Nephron (organoid): Measurements from ENCODE around the gene TMEM151B.

ENCODE experiments used
- H3K27ac Mint-ChIP-seq, 3 experiments: 2 replicates each; pipeline ENCODE4 v1.8.0; 2020; ENCODE audit warnings: mixed read lengths in 3 of 3, mild to moderate bottlenecking in 2 of 3, moderate library complexity in 1 of 3
- H3K27me3 Mint-ChIP-seq: 2 replicates; pipeline ENCODE4 v1.8.0; 2021; ENCODE audit warnings: low read depth, mild to moderate bottlenecking, moderate library complexity, mixed read lengths
- H3K36me3 Mint-ChIP-seq: 2 replicates; pipeline ENCODE4 v1.8.0; 2020; ENCODE audit warnings: low read depth, mixed read lengths
- H3K4me1 Mint-ChIP-seq: 2 replicates; pipeline ENCODE4 v1.8.0; 2020; ENCODE audit warnings: mixed read lengths
- H3K4me3 Mint-ChIP-seq, 3 experiments: 2 replicates each; pipeline ENCODE4 v1.8.0; 2020; ENCODE audit warnings: mild to moderate bottlenecking in 3 of 3, mixed read lengths in 3 of 3, moderate library complexity in 2 of 3
- H3K9me3 Mint-ChIP-seq: 2 replicates; pipeline ENCODE4 v1.8.0; 2020; ENCODE audit warnings: mixed read lengths
- TF ChIP-seq, protein P1 (sequence below), 3 experiments: fragments of 200-600 bp; sonication (generic); IDR thresholded peaks; one replicate each; pipeline ENCODE4 v1.5.0; 2021; ENCODE audit warnings: antibody characterized with exemption in 3 of 3; ENCODE audit not compliant: unreplicated experiment in 3 of 3

Gene TMEM151B

DNA sequence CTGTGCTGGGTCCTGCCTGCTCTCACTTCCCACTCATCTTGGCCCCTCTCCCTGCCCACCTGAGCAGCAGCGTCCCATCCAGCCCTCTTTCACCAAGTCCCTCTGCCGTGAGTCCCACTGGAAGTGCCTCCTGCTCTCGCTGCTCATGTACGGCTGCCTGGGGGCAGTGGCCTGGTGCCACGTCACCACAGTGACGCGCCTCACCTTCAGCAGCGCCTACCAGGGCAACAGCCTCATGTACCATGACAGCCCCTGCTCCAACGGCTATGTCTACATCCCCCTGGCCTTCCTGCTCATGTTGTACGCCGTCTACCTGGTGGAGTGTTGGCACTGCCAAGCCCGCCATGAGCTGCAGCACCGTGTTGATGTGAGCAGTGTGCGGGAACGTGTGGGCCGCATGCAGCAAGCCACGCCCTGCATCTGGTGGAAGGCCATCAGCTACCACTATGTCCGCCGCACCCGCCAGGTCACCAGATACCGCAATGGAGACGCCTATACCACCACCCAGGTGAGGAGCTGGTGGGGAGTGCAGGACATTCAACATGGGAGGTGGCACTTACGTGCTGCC lies 2.8 kb downstream of the TMEM151B start:
- Mint-ChIP-seq H3K36me3 (no peaks in the 10 kb centered on the region), H3K27me3 (peaks cover 56% of the 10 kb centered on the region)

DNA sequence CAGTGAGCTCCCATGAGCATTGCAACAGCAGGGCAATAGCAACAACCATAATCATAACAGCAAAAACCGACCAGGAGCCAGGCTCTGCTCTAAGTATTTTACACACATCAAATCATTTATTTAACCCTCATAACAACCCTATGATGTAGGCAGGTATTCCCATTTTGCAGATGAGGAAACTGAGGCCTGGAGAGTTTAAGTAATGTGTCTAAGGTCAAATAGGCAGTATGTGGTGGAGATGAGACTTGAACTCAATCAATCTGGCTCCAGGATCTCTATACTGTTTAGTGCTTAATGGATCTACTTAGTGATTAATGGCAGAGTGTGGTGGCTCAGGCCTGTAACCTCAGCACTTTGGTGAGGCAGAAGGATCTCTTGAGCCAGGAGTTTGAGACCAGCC lies 3.4 kb downstream of the TMEM151B start:
- Mint-ChIP-seq H3K4me3 (no peak overlapping the region), H3K27ac (no peak overlapping the region), H3K9me3 (no peaks in the 10 kb centered on the region), H3K4me1 (no peaks in the 10 kb centered on the region), H3K27me3 (peaks cover 54% of the 10 kb centered on the region), H3K36me3 (no peaks in the 10 kb centered on the region)
- TF ChIP-seq, protein P1, sequence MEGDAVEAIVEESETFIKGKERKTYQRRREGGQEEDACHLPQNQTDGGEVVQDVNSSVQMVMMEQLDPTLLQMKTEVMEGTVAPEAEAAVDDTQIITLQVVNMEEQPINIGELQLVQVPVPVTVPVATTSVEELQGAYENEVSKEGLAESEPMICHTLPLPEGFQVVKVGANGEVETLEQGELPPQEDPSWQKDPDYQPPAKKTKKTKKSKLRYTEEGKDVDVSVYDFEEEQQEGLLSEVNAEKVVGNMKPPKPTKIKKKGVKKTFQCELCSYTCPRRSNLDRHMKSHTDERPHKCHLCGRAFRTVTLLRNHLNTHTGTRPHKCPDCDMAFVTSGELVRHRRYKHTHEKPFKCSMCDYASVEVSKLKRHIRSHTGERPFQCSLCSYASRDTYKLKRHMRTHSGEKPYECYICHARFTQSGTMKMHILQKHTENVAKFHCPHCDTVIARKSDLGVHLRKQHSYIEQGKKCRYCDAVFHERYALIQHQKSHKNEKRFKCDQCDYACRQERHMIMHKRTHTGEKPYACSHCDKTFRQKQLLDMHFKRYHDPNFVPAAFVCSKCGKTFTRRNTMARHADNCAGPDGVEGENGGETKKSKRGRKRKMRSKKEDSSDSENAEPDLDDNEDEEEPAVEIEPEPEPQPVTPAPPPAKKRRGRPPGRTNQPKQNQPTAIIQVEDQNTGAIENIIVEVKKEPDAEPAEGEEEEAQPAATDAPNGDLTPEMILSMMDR (IDR thresholded peaks at IDR 0.05; ENCODE audit: unreplicated experiment in 3 of 3), result no peak

More for the DNA sequence above, 2.8 kb downstream of the TMEM151B start:
- Mint-ChIP-seq H3K27ac (no peak overlapping the region), H3K4me3 (peak overlapping the region; percentile 60 to 74 (median 66)), H3K9me3 (no peaks in the 10 kb centered on the region), H3K4me1 (no peaks in the 10 kb centered on the region)
- TF ChIP-seq, protein P1 (IDR thresholded peaks at IDR 0.05; ENCODE audit: unreplicated experiment in 3 of 3), result no peak

DNA sequence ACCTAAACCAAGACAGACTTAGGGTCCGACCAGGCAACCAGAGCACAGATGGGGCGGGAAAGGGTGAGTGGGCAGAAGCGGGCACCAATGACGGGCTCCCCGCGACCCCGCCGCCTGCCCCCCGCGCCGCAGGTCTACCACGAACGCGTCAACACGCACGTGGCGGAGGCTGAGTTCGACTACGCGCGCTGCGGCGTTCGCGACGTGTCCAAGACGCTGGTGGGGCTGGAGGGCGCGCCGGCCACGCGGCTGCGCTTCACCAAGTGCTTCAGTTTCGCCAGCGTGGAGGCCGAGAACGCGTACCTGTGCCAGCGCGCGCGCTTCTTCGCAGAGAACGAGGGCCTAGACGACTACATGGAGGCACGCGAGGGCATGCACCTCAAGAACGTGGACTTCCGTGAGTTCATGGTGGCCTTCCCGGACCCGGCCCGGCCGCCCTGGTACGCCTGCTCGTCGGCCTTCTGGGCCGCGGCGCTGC lies 5.1 kb downstream of the TMEM151B start:
- Mint-ChIP-seq H3K36me3 (no peaks in the 10 kb centered on the region), H3K27ac (no peak overlapping the region), H3K4me1 (no peaks in the 10 kb centered on the region), H3K4me3 (no peak overlapping the region), H3K27me3 (peaks cover 55% of the 10 kb centered on the region), H3K9me3 (no peaks in the 10 kb centered on the region)
- TF ChIP-seq, protein P1 (IDR thresholded peaks at IDR 0.05; ENCODE audit: unreplicated experiment in 3 of 3), result no peak

DNA sequence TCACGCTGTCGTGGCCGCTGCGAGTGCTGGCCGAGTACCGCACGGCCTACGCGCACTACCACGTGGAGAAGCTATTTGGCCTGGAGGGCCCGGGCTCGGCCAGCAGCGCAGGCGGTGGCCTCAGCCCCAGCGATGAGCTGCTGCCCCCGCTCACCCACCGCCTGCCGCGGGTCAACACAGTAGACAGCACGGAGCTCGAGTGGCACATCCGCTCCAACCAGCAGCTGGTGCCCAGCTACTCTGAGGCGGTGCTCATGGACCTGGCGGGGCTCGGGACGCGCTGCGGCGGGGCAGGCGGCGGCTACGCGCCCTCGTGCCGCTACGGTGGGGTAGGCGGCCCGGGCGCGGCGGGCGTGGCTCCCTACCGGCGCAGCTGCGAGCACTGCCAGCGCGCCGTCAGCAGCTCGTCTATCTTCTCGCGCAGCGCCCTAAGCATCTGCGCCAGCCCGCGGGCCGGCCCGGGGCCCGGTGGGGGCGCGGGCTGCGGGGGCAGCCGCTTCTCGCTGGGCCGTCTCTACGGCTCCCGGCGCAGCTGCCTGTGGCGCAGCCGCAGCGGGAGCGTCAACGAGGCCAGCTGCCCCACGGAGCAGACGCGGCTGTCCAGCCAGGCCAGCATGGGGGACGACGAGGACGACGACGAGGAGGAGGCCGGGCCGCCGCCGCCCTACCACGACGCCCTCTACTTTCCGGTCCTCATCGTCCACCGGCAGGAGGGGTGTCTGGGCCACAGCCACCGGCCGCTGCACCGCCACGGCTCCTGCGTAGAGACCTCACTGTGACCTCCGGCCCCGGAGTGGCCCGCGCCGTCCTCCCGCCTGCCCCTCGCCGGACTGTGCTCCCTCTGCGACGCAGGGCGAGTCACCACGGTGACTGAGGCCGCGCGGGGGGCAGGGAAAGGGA lies 5.7 kb downstream of the TMEM151B start:
- TF ChIP-seq, protein P1 (IDR thresholded peaks at IDR 0.05; ENCODE audit: unreplicated experiment in 3 of 3), result no peak
- Mint-ChIP-seq H3K9me3 (no peaks in the 10 kb centered on the region), H3K4me3 (no peak overlapping the region), H3K27me3 (peaks cover 60% of the 10 kb centered on the region), H3K27ac (no peak overlapping the region), H3K36me3 (no peaks in the 10 kb centered on the region), H3K4me1 (no peaks in the 10 kb centered on the region)

DNA sequence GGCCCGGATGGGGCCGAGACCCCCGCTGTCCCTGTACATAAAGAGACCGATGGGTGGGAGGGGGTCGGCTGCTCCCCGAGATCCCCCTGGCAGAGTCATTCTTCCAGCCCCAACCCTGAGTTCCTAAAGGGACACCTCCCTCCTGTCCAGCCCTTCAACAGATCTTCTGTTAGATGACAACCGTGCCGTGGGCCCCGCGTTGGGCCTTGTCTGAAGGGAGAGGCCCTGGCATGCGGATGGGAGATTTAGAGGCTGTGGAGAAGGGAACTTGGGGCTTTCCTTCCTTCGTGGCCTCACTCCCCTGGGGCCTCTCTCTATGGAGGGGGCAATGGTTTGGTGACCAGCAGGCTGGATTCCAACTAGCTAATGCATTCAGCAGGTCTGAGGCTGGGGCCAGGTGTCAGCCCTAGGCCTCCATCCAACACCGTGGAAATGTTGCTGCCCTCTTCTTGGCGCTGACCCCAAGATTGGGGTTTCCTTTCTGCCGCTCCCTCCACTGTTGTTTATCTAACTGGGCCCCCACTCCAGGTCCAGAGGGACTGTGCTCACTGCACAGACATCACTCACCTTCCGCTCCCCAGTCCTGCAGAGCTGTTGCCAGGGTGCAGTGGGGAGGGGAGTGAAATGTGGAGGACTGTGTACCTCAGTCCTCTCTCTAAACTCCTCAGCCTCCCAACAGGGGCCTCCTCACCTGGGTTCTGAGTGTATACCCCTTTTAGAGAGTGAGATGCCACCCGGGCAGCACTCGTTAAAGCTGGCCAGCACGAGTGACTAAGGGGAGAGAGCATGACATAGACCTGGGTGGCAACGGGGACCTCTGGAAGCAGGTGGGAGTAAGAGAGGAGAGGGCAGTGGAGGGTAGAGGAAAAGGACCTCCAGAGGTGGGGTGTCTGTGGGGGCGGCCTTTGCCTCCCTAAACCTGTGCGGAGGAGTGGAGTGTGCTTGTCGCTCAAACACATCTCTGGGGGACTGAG lies 6.7 kb downstream of the TMEM151B start:
- Mint-ChIP-seq H3K4me3 (no peak overlapping the region), H3K27me3 (peaks cover 51% of the 10 kb centered on the region)

More for the DNA sequence above, 6.7 kb downstream of the TMEM151B start:
- Mint-ChIP-seq H3K36me3 (no peaks in the 10 kb centered on the region), H3K4me1 (no peaks in the 10 kb centered on the region), H3K27ac (no peak overlapping the region), H3K9me3 (no peaks in the 10 kb centered on the region)
- TF ChIP-seq, protein P1 (IDR thresholded peaks at IDR 0.05; ENCODE audit: unreplicated experiment in 3 of 3), result no peak
